ENCODE results near the gene HOXC10. TPM values are rescaled to one million over a fixed set of nuclear protein-coding genes. Genes with fewer than 3 reads are reported as not detected.

HOXC10 gene
- total RNA-seq, 4 donors from 2014 or later = 1.0 TPM; not detected in 3

- DNase-seq = no peak
- H3K27me3 ChIP-seq = peaks cover 0 to 94% of the 10 kb centered on the region in 2 donors
- no peak overlapping the region for H3K27ac ChIP-seq
- H3K4me1 ChIP-seq = peaks cover 0 to 17% (median 2%) of the 10 kb centered on the region in 4 donors
- no peak overlapping the region for H3K4me3 ChIP-seq
- H3K36me3 ChIP-seq = no peaks in the 10 kb centered on the region
- peaks cover 0 to 13% (median 0%) of the 10 kb centered on the region in 4 donors for H3K9me3 ChIP-seq
- TF ChIP-seq POLR2A (IDR thresholded peaks at IDR 0.05) (no peak), CTCF (IDR thresholded peaks at IDR 0.05) (no peak)
These were observed 28.6 kb upstream of the HOXC10 start for GRCh38 chr12:53956251-53956887.

- peaks cover 0 to 94% of the 10 kb centered on the region in 2 donors for H3K27me3 ChIP-seq
- no peak for DNase-seq
- no peak overlapping the region for H3K27ac ChIP-seq
- no peaks in the 10 kb centered on the region for H3K36me3 ChIP-seq
- H3K4me3 ChIP-seq = no peak overlapping the region
- peaks cover 0 to 13% (median 0%) of the 10 kb centered on the region in 4 donors for H3K9me3 ChIP-seq
- peaks cover 0 to 21% (median 2%) of the 10 kb centered on the region in 4 donors for H3K4me1 ChIP-seq
- TF ChIP-seq CTCF (IDR thresholded peaks at IDR 0.05) (no peak), POLR2A (IDR thresholded peaks at IDR 0.05) (no peak)
These were observed 27.9 kb upstream of the HOXC10 start for GRCh38 chr12:53956914-53957536.

- Histone ChIP-seq H3K9me3 (peaks cover 0 to 6% (median 0%) of the 10 kb centered on the region in 4 donors), H3K36me3 (no peaks in the 10 kb centered on the region), H3K4me1 (peaks cover 0 to 21% (median 2%) of the 10 kb centered on the region in 4 donors), H3K4me3 (no peak overlapping the region), H3K27me3 (peaks cover 0 to 92% of the 10 kb centered on the region in 2 donors), H3K27ac (no peak overlapping the region)
- no peak for DNase-seq
- TF ChIP-seq POLR2A (IDR thresholded peaks at IDR 0.05) (no peak), CTCF (IDR thresholded peaks at IDR 0.05) (no peak)
These were observed 26.8 kb upstream of the HOXC10 start for GRCh38 chr12:53958128-53958527.

- Histone ChIP-seq H3K27ac (no peak overlapping the region), H3K4me3 (no peak overlapping the region), H3K4me1 (peaks cover 0 to 21% (median 4%) of the 10 kb centered on the region in 4 donors), H3K36me3 (no peaks in the 10 kb centered on the region), H3K9me3 (peaks cover 0 to 4% (median 0%) of the 10 kb centered on the region in 4 donors), H3K27me3 (peaks cover 0 to 93% of the 10 kb centered on the region in 2 donors)
- TF ChIP-seq CTCF (IDR thresholded peaks at IDR 0.05) (no peak), POLR2A (IDR thresholded peaks at IDR 0.05) (no peak)
- no peak for DNase-seq
These were observed 25.6 kb upstream of the HOXC10 start for GRCh38 chr12:53959314-53959713.

- Histone ChIP-seq H3K27ac (no peak overlapping the region), H3K27me3 (peaks cover 0 to 93% of the 10 kb centered on the region in 2 donors), H3K4me1 (peaks cover 0 to 13% (median 4%) of the 10 kb centered on the region in 4 donors), H3K4me3 (no peak overlapping the region), H3K9me3 (peaks cover 0 to 4% (median 0%) of the 10 kb centered on the region in 4 donors), H3K36me3 (no peaks in the 10 kb centered on the region)
- DNase-seq = no peak
- TF ChIP-seq CTCF (IDR thresholded peaks at IDR 0.05) (no peak), POLR2A (IDR thresholded peaks at IDR 0.05) (no peak)
These were observed 24.5 kb upstream of the HOXC10 start for GRCh38 chr12:53960187-53961024.
